Tibial artery (tissue), 4 donors: ENCODE results near the gene NMRAL1.

Experiments used
- DNase-seq, 2 donors: peaks; one replicate each; pipeline ENCODE4 v3.0.0-alpha.2; 2019
- H3K27ac ChIP-seq, 2 donors: fragments of 200-600 bp; sonication (generic) in 1 of 2; 1 replicate in 1 of 2; 2 replicates in 1 of 2; pipeline ENCODE4 v1.5.1; 2018 to 2019; ENCODE audit warnings: mild to moderate bottlenecking in 1 of 2
- H3K27me3 ChIP-seq, 2 donors: fragments of 200-600 bp; sonication (generic) in 1 of 2; one replicate each; pipeline versions ENCODE4 v1.5.1 to v1.6.0; 2016 to 2019
- H3K36me3 ChIP-seq, 3 donors: fragments of 200-600 bp; sonication (generic) in 2 of 3; one replicate each; pipeline ENCODE4 v1.5.1; 2016 to 2019; ENCODE audit warnings: mild to moderate bottlenecking in 2 of 3
- H3K4me1 ChIP-seq, 4 donors: fragments of 200-600 bp; sonication (generic) in 2 of 4; 1 replicate in 3 of 4; 2 replicates in 1 of 4; pipeline ENCODE4 v1.5.1; 2016 to 2019
- H3K4me3 ChIP-seq, 2 donors: fragments of 200-600 bp; sonication (generic) in 1 of 2; 1 replicate in 1 of 2; 2 replicates in 1 of 2; pipeline ENCODE4 v1.5.1; 2018 to 2019; ENCODE audit warnings: mild to moderate bottlenecking in 2 of 2
- H3K9me3 ChIP-seq, 3 donors: fragments of 200-600 bp; sonication (generic) in 1 of 3; one replicate each; pipeline ENCODE4 v1.5.1; 2016 to 2019
- intact Hi-C: fragments of 100-400 bp; cut with DNase I; formaldehyde crosslinking; loops from one replicate; pipeline ENCODE4 v1.15.0; 2023; ENCODE audit warnings: low total_unique reads
- TF ChIP-seq, protein P1 (sequence below), 2 experiments: fragments of 200-600 bp in 1 of 2; fragments of 450-650 bp in 1 of 2; IDR thresholded peaks; one replicate each; pipeline ENCODE4 v1.5.1; 2017 to 2019; ENCODE audit warnings: antibody characterized with exemption in 2 of 2, mild to moderate bottlenecking in 1 of 2, moderate library complexity in 1 of 2

Gene NMRAL1

GRCh38 chr16:4494746-4495490 lies 20.5 kb upstream of the NMRAL1 start:
- H3K36me3 ChIP-seq: peaks cover 0 to 12% (median 10%) of the 10 kb centered on the region in 3 donors
- DNase-seq: no peak
- no peak overlapping the region for H3K27ac ChIP-seq
- no peaks in the 10 kb centered on the region for H3K27me3 ChIP-seq
- intact Hi-C loops: no loop called here
- H3K4me3 ChIP-seq: no peak overlapping the region
- TF ChIP-seq, protein P1, sequence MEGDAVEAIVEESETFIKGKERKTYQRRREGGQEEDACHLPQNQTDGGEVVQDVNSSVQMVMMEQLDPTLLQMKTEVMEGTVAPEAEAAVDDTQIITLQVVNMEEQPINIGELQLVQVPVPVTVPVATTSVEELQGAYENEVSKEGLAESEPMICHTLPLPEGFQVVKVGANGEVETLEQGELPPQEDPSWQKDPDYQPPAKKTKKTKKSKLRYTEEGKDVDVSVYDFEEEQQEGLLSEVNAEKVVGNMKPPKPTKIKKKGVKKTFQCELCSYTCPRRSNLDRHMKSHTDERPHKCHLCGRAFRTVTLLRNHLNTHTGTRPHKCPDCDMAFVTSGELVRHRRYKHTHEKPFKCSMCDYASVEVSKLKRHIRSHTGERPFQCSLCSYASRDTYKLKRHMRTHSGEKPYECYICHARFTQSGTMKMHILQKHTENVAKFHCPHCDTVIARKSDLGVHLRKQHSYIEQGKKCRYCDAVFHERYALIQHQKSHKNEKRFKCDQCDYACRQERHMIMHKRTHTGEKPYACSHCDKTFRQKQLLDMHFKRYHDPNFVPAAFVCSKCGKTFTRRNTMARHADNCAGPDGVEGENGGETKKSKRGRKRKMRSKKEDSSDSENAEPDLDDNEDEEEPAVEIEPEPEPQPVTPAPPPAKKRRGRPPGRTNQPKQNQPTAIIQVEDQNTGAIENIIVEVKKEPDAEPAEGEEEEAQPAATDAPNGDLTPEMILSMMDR (IDR thresholded peaks at IDR 0.05): no peak
- H3K4me1 ChIP-seq: peaks cover 0 to 4% (median 2%) of the 10 kb centered on the region in 4 donors
- no peaks in the 10 kb centered on the region for H3K9me3 ChIP-seq

DNA sequence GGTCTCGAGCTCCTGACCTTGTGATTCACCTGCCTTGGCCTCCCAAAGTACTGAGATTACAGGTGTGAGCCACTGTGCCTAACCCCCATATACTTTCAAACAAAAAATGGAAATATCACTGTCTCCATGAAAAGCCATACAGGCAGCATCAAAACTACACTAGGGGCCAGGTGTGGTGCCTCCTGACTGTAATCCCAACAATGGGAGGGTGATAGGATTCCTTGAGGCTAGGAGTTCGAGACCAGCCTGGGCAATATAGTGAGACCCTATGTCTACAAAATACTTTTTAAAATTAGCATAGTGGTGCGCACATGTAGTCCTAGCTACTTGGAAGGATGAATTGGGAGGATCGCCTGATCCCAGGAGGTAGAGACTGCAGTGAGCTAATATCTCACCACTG lies 17.5 kb upstream of the NMRAL1 start:
- H3K27me3 ChIP-seq: no peaks in the 10 kb centered on the region
- H3K4me1 ChIP-seq: no peaks in the 10 kb centered on the region
- no peak overlapping the region for H3K4me3 ChIP-seq
- no peak for DNase-seq
- H3K9me3 ChIP-seq: no peaks in the 10 kb centered on the region
- peaks cover 0 to 19% (median 18%) of the 10 kb centered on the region in 3 donors for H3K36me3 ChIP-seq
- H3K27ac ChIP-seq: no peak overlapping the region
- TF ChIP-seq, protein P1 (IDR thresholded peaks at IDR 0.05): no peak
- intact Hi-C loops: no loop called here

DNA sequence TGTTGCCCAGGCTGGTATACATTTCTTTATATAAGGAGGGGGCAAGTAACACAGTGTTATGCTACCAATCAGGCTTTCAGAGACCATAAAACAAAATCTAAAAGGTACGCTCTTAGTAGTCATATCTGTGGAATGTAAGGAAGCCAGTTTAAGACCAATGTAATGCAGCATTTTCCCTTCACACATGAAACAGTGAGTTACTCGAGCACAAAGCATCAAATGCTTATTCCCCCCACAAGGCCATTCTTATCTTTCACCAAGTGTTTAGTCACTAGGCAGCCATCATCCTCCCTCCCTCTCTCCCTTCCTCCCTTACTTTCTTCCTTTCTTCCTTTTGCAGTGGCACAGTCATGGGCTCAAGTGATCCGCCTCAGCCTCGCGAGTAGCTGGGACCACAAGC lies 14.6 kb upstream of the NMRAL1 start:
- intact Hi-C loops: no loop called here
- Histone ChIP-seq H3K27ac (no peak overlapping the region), H3K4me1 (no peaks in the 10 kb centered on the region), H3K27me3 (no peaks in the 10 kb centered on the region), H3K36me3 (peaks cover 0 to 21% (median 14%) of the 10 kb centered on the region in 3 donors), H3K9me3 (no peaks in the 10 kb centered on the region), H3K4me3 (no peak overlapping the region)
- TF ChIP-seq, protein P1 (IDR thresholded peaks at IDR 0.05): no peak
- no peak for DNase-seq

- DNase-seq: no peak
- no peak overlapping the region for H3K27ac ChIP-seq
These were observed 14.1 kb upstream of the NMRAL1 start for GRCh38 chr16:4488499-4488967.

DNA sequence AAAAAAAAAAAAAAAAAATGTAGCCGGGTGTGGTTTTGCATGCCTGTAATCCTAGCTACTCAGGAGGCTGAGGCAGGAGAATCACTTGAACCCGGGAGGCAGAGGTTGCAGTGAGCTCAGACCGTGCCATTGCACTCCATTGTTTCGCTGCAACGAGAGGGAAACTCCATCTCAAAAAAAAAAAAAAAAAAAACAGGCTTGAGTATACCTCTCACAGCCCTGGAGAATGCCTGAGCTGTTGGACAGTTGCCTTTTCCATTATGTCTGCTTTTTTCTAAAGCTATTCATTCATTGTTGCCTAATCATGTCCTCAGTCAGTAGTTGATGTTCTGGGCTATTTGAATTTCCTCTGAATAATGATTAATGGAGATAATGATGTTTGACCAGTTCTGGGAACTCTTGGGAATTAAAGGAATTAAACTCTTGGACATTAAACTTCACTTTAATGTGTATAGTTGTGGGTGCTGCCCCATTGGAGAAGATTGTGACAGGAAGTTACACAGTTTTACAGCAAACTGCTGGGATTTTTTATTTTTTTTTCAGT lies 13.6 kb upstream of the NMRAL1 start:
- Histone ChIP-seq H3K27ac (no peak overlapping the region), H3K4me1 (no peaks in the 10 kb centered on the region), H3K9me3 (no peaks in the 10 kb centered on the region), H3K36me3 (peaks cover 0 to 26% (median 19%) of the 10 kb centered on the region in 3 donors), H3K27me3 (no peaks in the 10 kb centered on the region), H3K4me3 (no peak overlapping the region)
- intact Hi-C loops: no loop called here
- TF ChIP-seq, protein P1 (IDR thresholded peaks at IDR 0.05): no peak
- DNase-seq: no peak

More at GRCh38 chr16:4488499-4488967, 14.1 kb upstream of the NMRAL1 start:
- intact Hi-C loops: no loop called here
- Histone ChIP-seq H3K9me3 (no peaks in the 10 kb centered on the region), H3K4me3 (no peak overlapping the region), H3K27me3 (no peaks in the 10 kb centered on the region), H3K4me1 (no peaks in the 10 kb centered on the region), H3K36me3 (peaks cover 0 to 24% (median 18%) of the 10 kb centered on the region in 3 donors)
- TF ChIP-seq, protein P1 (IDR thresholded peaks at IDR 0.05): no peak
